ENCODE data around the gene MRGPRD.

MRGPRD gene

GRCh38 chr11:68968306-68969250, 12.2 kb downstream of the MRGPRD start:
- no peak overlapping the region for H3K4me3 ChIP-seq (replicated peaks; ENCODE audit: low read depth, low read length)
- no peak for TF ChIP-seq CTCF (IDR thresholded peaks at IDR 0.05; ENCODE audit: low read depth, low read length, missing control alignments)
- no peak for DNase-seq (ENCODE audit: extremely low read depth, low read depth)

GRCh38 chr11:68966894-68967780, 13.6 kb downstream of the MRGPRD start:
- DNase-seq (ENCODE audit: extremely low read depth, low read depth), result no peak
- no peak overlapping the region for H3K4me3 ChIP-seq (replicated peaks; ENCODE audit: low read depth, low read length)
- TF ChIP-seq CTCF (IDR thresholded peaks at IDR 0.05; ENCODE audit: low read depth, low read length, missing control alignments), result no peak

GRCh38 chr11:68965901-68966853, 14.6 kb downstream of the MRGPRD start:
- no peak for DNase-seq (ENCODE audit: extremely low read depth, low read depth)
- no peak overlapping the region for H3K4me3 ChIP-seq (replicated peaks; ENCODE audit: low read depth, low read length)
- TF ChIP-seq CTCF (IDR thresholded peaks at IDR 0.05; ENCODE audit: low read depth, low read length, missing control alignments), result no peak

- TF ChIP-seq CTCF (IDR thresholded peaks at IDR 0.05; ENCODE audit: low read depth, low read length, missing control alignments), result no peak
Measured at GRCh38 chr11:68963779-68964178, 17.0 kb downstream of the MRGPRD start.

GRCh38 chr11:68962527-68963250, 18.1 kb downstream of the MRGPRD start:
- no peak for TF ChIP-seq CTCF (IDR thresholded peaks at IDR 0.05; ENCODE audit: low read depth, low read length, missing control alignments)
- DNase-seq (ENCODE audit: extremely low read depth, low read depth), result no peak
- no peak overlapping the region for H3K4me3 ChIP-seq (replicated peaks; ENCODE audit: low read depth, low read length)

More at GRCh38 chr11:68963779-68964178, 17.0 kb downstream of the MRGPRD start:
- H3K4me3 ChIP-seq (replicated peaks; ENCODE audit: low read depth, low read length), result no peak overlapping the region
- no peak for DNase-seq (ENCODE audit: extremely low read depth, low read depth)
